OCI-LY7 (cell line): ENCODE results near the gene PITX2. TPM values are rescaled to one million over a fixed set of nuclear protein-coding genes. Genes with fewer than 3 reads are reported as not detected.

Source experiments
- BruUV-seq: library from RNA; stranded (reverse); fragments of 400-500 nt; replicated peaks from 2 replicates; lab custom pipeline; 2021; lab: Mats Ljungman, UMichigan
- CTCF ChIA-PET: fragments of 300-600 bp; sonication (Branson Sonifier 250); formaldehyde crosslinking; loops from one replicate; lab custom pipeline; 2022; ENCODE audit warnings: antibody characterized with exemption; ENCODE audit not compliant: unreplicated experiment; lab: Charles Lee
- POLR2A ChIA-PET: fragments of 300-600 bp; sonication (Branson Sonifier 250); formaldehyde crosslinking; loops from one replicate; lab custom pipeline; 2022; ENCODE audit warnings: antibody characterized with exemption; lab: Charles Lee
- DNase-seq: peaks from one replicate; pipeline ENCODE4 v3.0.0-alpha.2; 2015; ENCODE audit warnings: low spot score
- H2AFZ ChIP-seq: fragments of 200-600 bp; sonication (generic), shearing (Covaris generic); 2 replicates; pipeline ENCODE4 v1.6.1; 2014; ENCODE audit warnings: mild to moderate bottlenecking, antibody characterized with exemption, low read length, moderate library complexity
- H3K27ac ChIP-seq: fragments of 200-600 bp; sonication (generic); 2 replicates; pipeline ENCODE4 v1.5.1; 2014; ENCODE audit warnings: mixed run types, low read depth, mild to moderate bottlenecking, moderate library complexity, low read length, inconsistent platforms; ENCODE audit not compliant: poor library complexity, severe bottlenecking
- H3K36me3 ChIP-seq: fragments of 200-600 bp; sonication (generic); 2 replicates; pipeline ENCODE4 v1.6.1; 2014; ENCODE audit warnings: mild to moderate bottlenecking, antibody characterized with exemption, low read length, moderate library complexity, mixed read lengths; ENCODE audit not compliant: insufficient read depth
- H3K4me1 ChIP-seq: fragments of 200-600 bp; sonication (generic); 2 replicates; pipeline ENCODE4 v1.5.1; 2014; ENCODE audit warnings: mild to moderate bottlenecking, low read length; ENCODE audit not compliant: insufficient read depth, poor library complexity, severe bottlenecking
- H3K4me2 ChIP-seq: fragments of 200-600 bp; sonication (generic); 2 replicates; pipeline ENCODE4 v1.6.1; 2014; ENCODE audit warnings: mild to moderate bottlenecking, low read length
- H3K4me3 ChIP-seq: fragments of 200-600 bp; sonication (generic); 2 replicates; pipeline ENCODE4 v1.5.1; 2014; ENCODE audit warnings: mild to moderate bottlenecking, low read depth, low read length; ENCODE audit not compliant: poor library complexity, severe bottlenecking
- H3K79me2 ChIP-seq: fragments of 200-600 bp; sonication (generic); 2 replicates; pipeline ENCODE4 v1.6.1; 2016; ENCODE audit warnings: low read depth, mild to moderate bottlenecking, low read length, moderate library complexity, mixed read lengths; ENCODE audit not compliant: insufficient read depth
- H3K9me2 ChIP-seq: fragments of 200-600 bp; sonication (generic); 2 replicates; pipeline ENCODE4 v1.6.1; 2016; ENCODE audit warnings: mild to moderate bottlenecking, low read length, mixed read lengths; ENCODE audit not compliant: insufficient read depth
- H3K9me3 ChIP-seq: fragments of 200-600 bp; sonication (generic); 2 replicates; pipeline ENCODE4 v1.6.1; 2014; ENCODE audit warnings: mild to moderate bottlenecking, mixed run types, low read length, mixed read lengths
- H4K20me1 ChIP-seq: fragments of 200-600 bp; sonication (generic); 2 replicates; pipeline ENCODE4 v1.6.1; 2014; ENCODE audit warnings: mild to moderate bottlenecking, antibody characterized with exemption, low read length, moderate library complexity, mixed read lengths; ENCODE audit not compliant: insufficient read depth
- CTCF ChIP-seq: fragments of 200-600 bp; sonication (generic); conservative IDR thresholded peaks from 2 replicates; pipeline ENCODE4 v1.5.1; 2014; ENCODE audit warnings: mild to moderate bottlenecking, antibody characterized with exemption, low read length, moderate library complexity, mixed read lengths
- EZH2phosphoT487 ChIP-seq: fragments of 200-600 bp; sonication (generic); IDR thresholded peaks from 2 replicates; pipeline ENCODE4 v1.6.1; 2018; ENCODE audit warnings: low read depth, borderline replicate concordance, mild to moderate bottlenecking, mixed run types, antibody characterized with exemption, low read length, moderate library complexity, mixed read lengths
- intact Hi-C: fragments of 100-400 bp; cut with micrococcal nuclease; formaldehyde crosslinking; loops from one replicate; pipeline ENCODE4 v1.10.0; 2022; ENCODE audit not compliant: unreplicated experiment
- total RNA-seq, 2 experiments: library from RNA; depleted of rRNA in 1 of 2; stranded (reverse); fragments of >200 nt in 1 of 2; shearing (Covaris generic) in 1 of 2; gene quantifications; 2 replicates each; pipeline ENCODE4 v1.2.3, GENCODE V29; 2014 to 2022

The PITX2 gene
- total RNA-seq, 2 experiments from 2014 or later = 4.4 to 6.5 TPM

- no peak overlapping the region for H3K4me3 ChIP-seq
- intact Hi-C loops = no loop called here
- H3K4me1 ChIP-seq = peaks cover 3% of the 10 kb centered on the region
- no peaks in the 10 kb centered on the region for H3K79me2 ChIP-seq
- TF ChIP-seq CTCF (no peak), EZH2phosphoT487 (no peak)
- DNase-seq = no peak
- H3K36me3 ChIP-seq = no peaks in the 10 kb centered on the region
- no peak overlapping the region for H3K27ac ChIP-seq
- no TSS peak for BruUV-seq
- H3K4me2 ChIP-seq = no peak overlapping the region
- no peaks in the 10 kb centered on the region for H4K20me1 ChIP-seq
- H2AFZ ChIP-seq = no peak overlapping the region
- no peaks in the 10 kb centered on the region for H3K9me2 ChIP-seq
- H3K9me3 ChIP-seq = no peaks in the 10 kb centered on the region
- ChIA-PET CTCF (no interaction called here), POLR2A (no interaction called here)
Observed at GRCh38 chr4:110628663-110629213, 5.9 kb upstream of the PITX2 start.

GRCh38 chr4:110627977-110628662, 5.2 kb upstream of the PITX2 start:
- peaks cover 3% of the 10 kb centered on the region for H3K4me1 ChIP-seq
- TF ChIP-seq EZH2phosphoT487 (no peak), CTCF (no peak)
- POLR2A ChIA-PET = no interaction called here
- no peaks in the 10 kb centered on the region for H3K9me2 ChIP-seq
- no peak for DNase-seq
- no peaks in the 10 kb centered on the region for H4K20me1 ChIP-seq
- no peaks in the 10 kb centered on the region for H3K9me3 ChIP-seq
- no peak overlapping the region for H3K4me2 ChIP-seq
- no TSS peak for BruUV-seq
- H3K4me3 ChIP-seq = no peak overlapping the region
- H3K79me2 ChIP-seq = no peaks in the 10 kb centered on the region
- no peaks in the 10 kb centered on the region for H3K36me3 ChIP-seq
- no peak overlapping the region for H2AFZ ChIP-seq
- intact Hi-C loops = no loop called here
- CTCF ChIA-PET = no interaction called here
- no peak overlapping the region for H3K27ac ChIP-seq

GRCh38 chr4:110626532-110627153, 3.8 kb upstream of the PITX2 start:
- ChIA-PET CTCF (no interaction called here), POLR2A (interaction anchor here (1.2 kb wide), 1 partner anchor 9 kb away, joined by 5 read pairs; no protein-coding TSS in a partner anchor)
- Histone ChIP-seq H3K4me1 (peaks cover 2% of the 10 kb centered on the region), H3K9me3 (no peaks in the 10 kb centered on the region), H3K4me2 (no peak overlapping the region), H3K4me3 (no peak overlapping the region), H3K36me3 (no peaks in the 10 kb centered on the region), H3K9me2 (no peaks in the 10 kb centered on the region), H3K27ac (no peak overlapping the region), H3K79me2 (no peaks in the 10 kb centered on the region), H4K20me1 (no peaks in the 10 kb centered on the region), H2AFZ (no peak overlapping the region)
- TF ChIP-seq CTCF (no peak), EZH2phosphoT487 (no peak)
- intact Hi-C loops = no loop called here
- DNase-seq = no peak
- BruUV-seq = no TSS peak
